ENCODE data around the gene INPP4A.

Gene INPP4A

DNA sequence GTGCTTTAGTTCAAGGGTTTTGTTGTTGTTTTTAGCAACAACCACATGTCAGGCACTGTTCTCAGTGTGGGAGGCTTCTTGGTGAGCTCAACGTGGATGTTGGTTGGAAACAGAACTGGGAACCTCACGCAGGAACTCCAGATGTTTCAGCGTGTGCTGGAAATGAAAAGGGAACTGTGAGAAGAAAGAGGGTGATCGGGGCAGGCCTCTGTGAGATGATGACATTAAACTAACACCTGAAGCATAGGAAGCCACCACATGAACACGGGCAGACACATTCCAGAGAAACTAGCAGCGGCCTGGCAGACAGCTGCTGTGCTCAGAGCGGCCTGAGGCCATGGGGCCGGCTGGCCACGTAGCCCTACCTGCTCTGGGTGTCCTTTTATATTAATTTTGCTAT is 97.2 kb downstream of the INPP4A start:
- no peak for DNase-seq (ENCODE audit: low spot score)

DNA sequence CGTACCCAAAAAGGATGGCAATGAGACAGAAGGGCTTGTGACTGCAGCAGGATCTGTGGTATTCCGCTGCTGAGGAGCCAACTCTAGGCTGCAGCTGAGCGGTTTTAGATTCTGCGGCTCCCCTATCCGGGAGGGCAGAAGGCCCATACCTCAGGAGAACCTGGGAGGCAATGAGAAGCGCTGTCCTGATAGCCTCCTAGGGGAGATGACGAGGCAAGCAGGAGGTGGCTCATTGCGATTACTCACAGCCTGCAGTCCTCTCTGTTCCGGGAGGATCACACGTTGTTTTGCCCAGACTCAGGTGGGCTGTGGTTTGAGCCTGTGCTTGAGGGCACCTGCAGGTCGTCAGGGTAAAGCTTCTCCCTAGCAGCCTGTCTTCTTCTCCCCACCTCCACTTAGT is 98.6 kb downstream of the INPP4A start:
- DNase-seq (ENCODE audit: low spot score) = no peak

DNA sequence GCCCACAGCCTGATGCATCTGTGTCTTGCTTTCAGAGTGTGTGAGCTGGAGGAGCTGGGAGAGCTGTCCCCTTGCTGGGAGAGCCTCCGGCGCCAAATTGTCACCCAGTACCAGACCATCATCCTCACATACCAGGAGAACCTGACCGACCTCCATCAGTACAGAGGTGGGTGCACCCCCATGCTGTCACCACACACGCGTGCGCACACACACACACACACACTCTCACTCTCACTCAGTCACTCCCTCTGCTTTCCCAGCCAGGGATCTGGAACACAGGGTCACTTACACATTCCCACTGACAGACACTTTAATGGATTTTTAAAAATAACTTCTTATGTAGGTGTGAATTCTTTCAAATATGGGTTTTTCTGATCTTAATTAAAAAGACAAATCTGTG is 99.2 kb downstream of the INPP4A start:
- DNase-seq (ENCODE audit: low spot score) = no peak

DNA sequence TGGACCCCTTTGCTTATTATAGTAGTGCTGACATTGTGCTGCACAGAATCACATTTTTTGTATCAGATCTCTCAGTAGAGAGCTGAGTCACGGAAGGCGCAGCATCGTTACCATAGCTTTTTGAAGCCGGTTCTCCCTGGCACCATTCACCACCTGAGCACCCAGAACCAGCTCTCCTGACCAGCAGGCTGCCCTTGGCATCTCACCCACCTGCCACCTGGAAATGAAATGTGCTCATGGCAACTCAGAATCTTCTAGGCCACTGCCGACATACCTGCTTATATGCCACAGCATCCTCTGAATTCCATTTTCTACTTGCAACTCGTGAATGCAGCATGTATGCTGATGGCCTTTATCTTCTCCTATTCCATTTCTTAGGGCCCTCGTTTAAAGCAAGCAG is 100.9 kb downstream of the INPP4A start:
- no peak for DNase-seq (ENCODE audit: low spot score)

- no peak for DNase-seq (ENCODE audit: low spot score)
Measured at GRCh38 chr2:98546186-98546585, 101.5 kb downstream of the INPP4A start.

DNA sequence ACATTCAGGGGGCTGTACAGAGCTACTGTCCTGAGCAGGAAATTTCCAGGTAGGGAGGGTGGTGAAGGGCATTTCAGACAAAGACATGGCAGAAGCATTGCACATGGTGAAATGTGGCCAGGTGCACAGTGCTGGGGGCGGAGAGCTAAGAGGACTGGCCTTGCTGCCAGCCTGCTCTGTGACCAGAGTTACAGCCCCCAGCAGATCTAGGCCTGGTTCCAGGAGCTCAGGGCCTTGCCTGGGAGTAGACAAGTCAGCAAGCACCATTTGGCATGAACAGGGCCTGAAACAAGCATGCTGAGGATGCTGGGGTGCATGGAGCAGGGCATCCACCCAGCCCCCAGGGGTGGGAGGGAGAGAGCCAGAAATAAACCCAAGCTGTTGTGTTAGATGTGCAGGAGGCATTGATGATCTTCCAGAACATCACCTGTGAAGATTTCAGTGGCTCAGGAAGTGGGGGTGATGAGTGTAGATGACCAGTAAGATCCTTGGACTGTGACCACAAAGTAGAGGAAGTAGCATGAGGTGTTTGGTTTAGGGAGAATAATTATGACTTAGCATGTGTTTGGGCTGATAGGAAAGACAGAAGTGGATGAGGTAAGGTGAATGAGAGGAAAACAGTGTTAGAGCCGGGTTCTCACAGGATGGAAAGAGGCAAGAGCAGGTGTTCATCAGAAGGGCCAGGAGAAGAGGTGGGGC is 102.6 kb downstream of the INPP4A start:
- no peak for DNase-seq (ENCODE audit: low spot score)

DNA sequence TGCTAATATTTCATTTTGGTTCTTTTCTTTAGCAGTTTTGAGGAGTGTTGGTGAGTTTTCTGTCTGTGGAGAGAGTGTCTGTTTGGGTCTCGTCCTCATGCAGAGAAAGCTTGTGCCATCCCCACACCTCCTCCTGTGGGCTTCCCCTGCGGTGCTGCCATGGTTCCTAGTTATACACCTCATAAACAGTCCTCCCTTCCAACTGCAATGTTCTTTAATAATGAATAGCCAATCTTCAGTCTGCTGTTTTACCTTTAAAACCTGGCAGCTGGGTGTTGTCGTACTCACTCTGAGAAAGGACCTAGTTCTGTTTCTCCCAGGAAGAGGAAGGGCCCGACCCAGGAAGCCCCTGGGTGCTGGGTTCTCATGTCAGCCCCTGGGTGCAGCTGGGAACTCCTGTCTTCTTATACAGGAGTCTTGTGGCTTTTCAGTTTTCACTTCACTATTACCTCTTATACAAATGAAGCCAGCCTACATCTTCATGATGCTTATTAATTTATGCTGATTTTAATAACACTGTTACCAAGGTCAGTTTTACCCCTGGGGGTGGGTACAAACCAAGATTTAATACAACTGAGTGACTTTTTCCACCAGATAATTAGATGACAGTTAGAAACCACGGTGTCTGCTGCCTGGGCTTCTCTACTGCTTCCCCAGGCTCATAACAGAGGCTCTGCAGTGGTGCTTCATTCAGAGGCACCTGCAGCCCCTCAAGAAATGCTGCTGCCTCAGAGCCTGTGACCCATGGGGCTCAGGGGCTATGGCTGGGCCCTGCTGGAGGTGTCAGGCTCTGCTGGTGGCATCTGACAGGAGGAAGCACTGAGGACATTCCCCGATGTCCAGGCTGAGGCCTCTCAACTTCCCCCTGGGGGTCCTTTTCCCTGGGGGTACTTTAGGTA is 104.5 kb downstream of the INPP4A start:
- DNase-seq (ENCODE audit: low spot score) = peak; percentile 24

DNA sequence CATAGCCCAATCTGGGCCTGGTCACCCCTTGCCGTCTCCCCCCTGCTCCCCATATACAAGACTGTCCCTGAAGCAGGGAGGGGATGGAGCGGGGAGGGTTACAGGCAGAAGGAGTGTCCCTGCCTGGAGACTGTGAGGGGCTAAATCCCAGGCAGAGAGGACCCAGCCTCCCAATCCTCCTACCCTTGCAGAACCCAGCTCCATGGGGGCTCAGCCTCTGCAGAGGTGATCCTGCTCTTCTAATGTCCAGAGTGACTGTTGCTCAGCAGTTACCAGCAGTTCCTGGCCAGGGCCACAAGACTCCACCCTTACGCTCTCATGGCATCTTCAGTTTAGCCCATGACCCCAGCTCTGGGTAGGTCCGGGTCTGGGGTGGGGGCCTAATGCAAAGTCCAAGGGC is 105.5 kb downstream of the INPP4A start:
- DNase-seq (ENCODE audit: low spot score) = peak; percentile 19

- no peak for DNase-seq (ENCODE audit: low spot score)
Measured at GRCh38 chr2:98551316-98551715, 106.7 kb downstream of the INPP4A start.

GRCh38 chr2:98552499-98553179 is 108.0 kb downstream of the INPP4A start:
- no peak for DNase-seq (ENCODE audit: low spot score)

DNA sequence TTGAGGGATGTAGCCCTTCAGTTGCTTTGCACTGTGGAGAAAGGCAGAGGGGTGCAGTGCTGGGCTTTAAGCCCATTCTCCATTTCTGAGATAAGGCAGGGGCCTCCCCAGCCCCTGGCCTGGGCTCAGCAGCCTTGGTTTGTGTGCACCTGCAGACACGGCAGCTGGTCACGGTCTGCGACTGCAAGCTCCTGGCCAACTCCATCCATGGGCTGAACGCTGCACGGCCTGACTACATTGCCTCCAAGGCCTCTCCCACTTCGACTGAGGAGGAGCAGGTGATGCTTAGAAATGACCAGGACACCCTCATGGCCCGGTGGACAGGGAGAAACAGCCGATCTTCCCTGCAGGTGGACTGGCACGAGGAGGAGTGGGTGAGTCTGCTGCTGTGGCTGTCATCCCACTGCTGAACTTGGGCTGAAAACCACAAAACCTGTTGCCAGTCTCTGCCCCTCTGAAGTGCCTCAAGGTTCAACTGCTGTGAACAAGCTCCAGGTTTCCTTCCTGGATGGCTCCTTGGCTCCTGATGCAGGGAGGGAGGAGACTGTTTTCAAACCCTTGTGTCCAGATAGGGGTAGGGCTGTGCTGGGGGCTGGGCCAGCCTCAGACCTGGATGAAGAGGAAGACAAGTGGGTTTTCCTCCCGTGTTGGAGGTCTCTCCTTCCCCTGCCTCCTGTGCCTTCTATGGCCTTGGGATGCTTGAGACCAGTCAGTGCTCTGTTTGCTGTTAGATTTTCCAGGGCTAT is 109.6 kb downstream of the INPP4A start:
- DNase-seq (ENCODE audit: low spot score) = no peak

DNA sequence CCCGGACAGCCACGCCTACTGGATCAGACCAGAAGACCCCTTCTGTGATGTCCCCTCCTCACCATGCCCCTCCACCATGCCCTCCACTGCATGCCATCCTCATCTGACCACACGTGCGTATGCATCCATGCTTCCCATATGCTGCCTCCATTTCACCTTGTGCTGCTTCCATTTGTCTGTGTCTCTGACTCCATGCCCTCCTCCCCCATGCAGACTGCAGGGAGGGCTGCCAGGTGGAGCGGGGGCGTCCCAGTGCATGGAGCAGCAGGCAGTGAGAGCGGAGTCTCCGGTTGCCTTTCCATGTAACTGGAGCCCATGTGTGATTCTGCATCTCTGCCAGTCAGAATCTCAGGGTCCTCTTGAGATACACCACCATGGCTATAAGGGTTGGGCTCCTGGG is 111.0 kb downstream of the INPP4A start:
- no peak for DNase-seq (ENCODE audit: low spot score)

- no peak for DNase-seq (ENCODE audit: low spot score)
Measured at GRCh38 chr2:98556344-98557033, 111.8 kb downstream of the INPP4A start.

- DNase-seq (ENCODE audit: low spot score) = no peak
Measured at GRCh38 chr2:98558852-98559530, 114.3 kb downstream of the INPP4A start.

DNA sequence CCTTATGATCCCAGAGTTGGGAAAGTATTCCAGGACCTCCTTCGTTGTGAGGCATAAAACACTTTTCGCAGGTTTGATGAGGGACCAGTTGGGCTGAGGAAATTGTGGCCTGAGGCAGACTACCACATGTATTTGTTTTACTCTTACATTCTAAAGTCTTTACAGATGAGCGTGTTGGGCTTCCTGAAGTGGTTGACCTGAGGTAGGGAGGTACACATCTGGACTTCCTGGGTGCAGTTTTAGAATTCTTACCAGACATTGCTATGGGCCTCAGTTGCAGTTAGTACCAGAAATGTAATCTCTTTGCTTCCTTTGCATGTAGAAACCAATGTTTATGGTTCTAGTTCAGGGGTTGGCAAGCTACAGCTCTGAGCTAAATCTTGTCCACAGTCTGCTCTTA is 114.9 kb downstream of the INPP4A start:
- no peak for DNase-seq (ENCODE audit: low spot score)

DNA sequence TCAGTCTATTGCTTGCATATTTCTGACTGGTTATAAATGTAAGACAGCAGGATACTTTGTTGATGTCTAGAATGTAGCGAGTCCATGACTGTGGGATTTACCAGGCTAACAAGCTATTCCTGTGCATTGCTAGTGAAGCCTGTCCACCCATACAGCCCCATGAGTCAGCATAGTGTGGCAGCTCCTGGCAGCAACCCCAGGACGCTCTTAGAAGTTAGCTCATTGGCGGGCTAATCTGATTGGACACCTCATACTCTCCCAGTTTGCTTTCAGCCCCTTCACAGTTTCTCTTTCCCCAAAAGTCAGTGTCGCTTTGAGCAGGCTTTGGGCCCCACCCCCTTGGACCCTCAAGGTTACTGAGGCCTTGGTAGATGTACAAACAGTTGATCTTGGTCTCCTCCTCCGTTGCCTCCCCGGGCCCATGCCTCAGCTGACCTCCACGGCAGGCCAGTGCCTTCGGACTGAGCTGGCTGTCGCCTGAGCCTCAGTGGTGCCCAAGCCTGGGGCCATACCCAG is 115.7 kb downstream of the INPP4A start:
- no peak for DNase-seq (ENCODE audit: low spot score)

GRCh38 chr2:98561018-98561417 is 116.4 kb downstream of the INPP4A start:
- no peak for DNase-seq (ENCODE audit: low spot score)

DNA sequence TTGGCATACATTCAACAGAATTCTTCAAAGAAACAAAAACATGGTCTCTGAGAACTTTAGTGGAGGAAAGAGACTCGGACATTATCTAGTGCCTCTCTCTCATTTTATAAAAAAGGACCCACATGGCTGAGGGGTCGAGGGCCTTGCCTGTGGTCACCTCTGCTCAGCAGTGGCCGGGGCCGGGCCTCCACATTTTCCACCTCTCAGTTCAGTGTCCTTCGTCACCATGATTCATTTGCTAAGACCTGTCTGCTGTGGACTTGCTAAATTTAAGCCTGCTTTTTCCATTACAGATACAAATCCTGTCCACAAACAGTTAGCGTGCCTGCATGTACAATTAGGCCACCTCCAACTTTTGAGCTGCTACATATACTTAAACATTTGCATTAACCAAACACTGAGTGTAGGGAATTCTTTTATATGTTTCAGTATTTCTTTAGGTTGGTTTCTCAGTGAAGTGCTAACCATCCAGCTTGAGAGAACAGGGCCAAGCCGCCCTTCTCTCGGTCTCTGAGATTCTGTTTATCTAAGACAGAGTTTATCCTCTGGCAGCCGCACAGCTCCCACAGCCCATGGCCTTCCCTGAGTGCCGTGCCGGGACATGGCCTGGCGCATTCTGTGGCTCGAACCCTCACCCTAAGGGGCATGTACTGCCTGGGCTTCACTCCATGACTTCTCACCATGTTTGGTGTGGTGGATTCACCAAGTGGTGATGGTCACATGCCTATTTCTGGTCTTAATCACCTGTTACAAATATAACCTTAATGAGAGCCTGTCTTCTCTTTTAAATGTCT is 117.4 kb downstream of the INPP4A start:
- no peak for DNase-seq (ENCODE audit: low spot score)

DNA sequence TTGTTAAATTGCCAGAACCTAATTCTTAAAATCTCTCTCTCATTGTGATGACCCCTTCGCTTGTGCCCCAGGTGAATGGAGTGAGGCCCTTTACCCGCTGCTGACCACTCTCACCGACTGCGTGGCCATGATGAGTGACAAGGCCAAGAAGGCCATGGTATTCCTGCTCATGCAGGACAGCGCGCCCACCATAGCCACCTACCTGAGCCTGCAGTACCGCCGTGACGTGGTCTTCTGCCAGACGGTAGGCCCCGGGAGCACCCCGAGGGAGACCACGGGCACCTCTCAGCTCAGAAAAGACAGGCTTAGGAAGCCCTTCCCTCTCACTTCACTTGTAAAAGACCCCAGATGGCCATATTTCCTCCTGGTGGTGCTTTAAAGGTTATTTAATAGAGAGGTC is 118.7 kb downstream of the INPP4A start:
- DNase-seq (ENCODE audit: low spot score) = no peak

DNA sequence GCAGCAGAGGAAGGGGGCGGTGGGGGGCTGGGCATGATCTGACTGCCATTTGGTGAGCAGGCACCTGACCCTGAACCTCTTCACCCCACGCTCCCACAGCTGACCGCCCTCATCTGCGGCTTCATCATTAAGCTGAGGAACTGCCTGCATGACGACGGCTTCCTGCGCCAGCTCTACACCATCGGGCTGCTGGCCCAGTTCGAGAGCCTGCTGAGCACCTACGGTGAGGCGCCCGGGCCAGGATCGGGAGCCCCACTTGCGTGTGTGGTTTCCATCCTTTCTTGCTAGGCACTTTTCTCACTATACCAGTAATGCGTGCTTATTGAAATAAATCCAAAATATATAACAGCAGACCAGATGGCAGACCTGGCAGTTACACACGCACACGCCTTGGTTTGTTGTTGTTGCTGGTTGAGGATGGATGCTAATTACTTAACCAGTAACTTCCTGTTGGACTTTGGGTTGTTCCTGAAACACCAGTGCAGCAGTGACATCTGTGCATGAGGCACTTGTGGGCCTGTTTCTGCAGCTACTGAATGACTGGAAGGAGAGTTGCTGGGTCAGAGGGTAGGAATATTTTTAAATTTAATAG is 120.0 kb downstream of the INPP4A start:
- DNase-seq (ENCODE audit: low spot score) = no peak

Measured in ecto neural progenitor cell (in vitro differentiated cells).